H1 (cell line): ENCODE measurements around the gene HMG20A. TPM values are rescaled to one million over a fixed set of nuclear protein-coding genes. Genes with fewer than 3 reads are reported as not detected.

Experiments
- CTCF ChIA-PET: fragments of 300-600 bp; sonication (Branson Sonifier 250); formaldehyde crosslinking; loops from one replicate; lab custom pipeline; 2021; ENCODE audit not compliant: partially characterized antibody; lab: Charles Lee
- POLR2A ChIA-PET: fragments of 300-600 bp; sonication (Branson Sonifier 250); formaldehyde crosslinking; loops from one replicate; lab custom pipeline; 2021; ENCODE audit warnings: inconsistent platforms; ENCODE audit not compliant: partially characterized antibody; lab: Charles Lee
- DNase-seq, 2 experiments: peaks; one replicate each; pipeline versions ENCODE4 v3.0.0 to v3.0.0-alpha.2; 2010 to 2022; ENCODE audit warnings: low spot score in 2 of 2, low read depth in 1 of 2, mixed read lengths in 1 of 2
- FAIRE-seq: peaks from 2 replicates; lab custom pipeline; 2011; peaks lifted over from hg19 to GRCh38; lab: Jason Lieb, UNC
- H2AFZ ChIP-seq: 2 replicates; pipeline ENCODE4 v1.8.1; 2012; ENCODE audit warnings: low read length, inconsistent platforms
- H2AK5ac ChIP-seq: 2 replicates; pipeline ENCODE4 v1.6.1; 2013; ENCODE audit warnings: low read depth, low read length
- H2BK120ac ChIP-seq: replicated peaks from 2 replicates; pipeline ENCODE3; 2013; ENCODE audit warnings: low read depth, low read length, inconsistent platforms
- H2BK12ac ChIP-seq: 2 replicates; pipeline ENCODE4 v1.6.1; 2013; ENCODE audit warnings: low read depth, low read length
- H2BK15ac ChIP-seq: 2 replicates; pipeline ENCODE4 v1.6.1; 2013; ENCODE audit warnings: low read length
- H2BK20ac ChIP-seq: 2 replicates; pipeline ENCODE4 v1.6.1; 2013; ENCODE audit warnings: low read length
- H2BK5ac ChIP-seq: 2 replicates; pipeline ENCODE4 v1.6.1; 2013; ENCODE audit warnings: low read depth, low read length
- H3K14ac ChIP-seq: 2 replicates; pipeline ENCODE4 v1.6.1; 2013; ENCODE audit warnings: inconsistent platforms; ENCODE audit not compliant: insufficient read length
- H3K18ac ChIP-seq: 2 replicates; pipeline ENCODE4 v1.6.1; 2013; ENCODE audit warnings: low read length; ENCODE audit errors: extremely low read depth
- H3K23ac ChIP-seq: 2 replicates; pipeline ENCODE4 v1.6.1; 2013; ENCODE audit warnings: inconsistent platforms; ENCODE audit not compliant: insufficient read length
- H3K23me2 ChIP-seq: 2 replicates; pipeline ENCODE4 v1.6.1; 2013; ENCODE audit warnings: low read depth, low read length
- H3K27ac ChIP-seq: 2 replicates; pipeline ENCODE4 v1.6.1; 2011; ENCODE audit warnings: low read depth, low read length, inconsistent platforms
- H3K27me3 ChIP-seq, 4 experiments: replicated peaks in 1 of 4; 1 replicate in 1 of 4; 2 replicates in 3 of 4; pipeline versions ENCODE4 v1.6.1 to v1.8.1; 2011 to 2013; ENCODE audit warnings: low read length in 3 of 4, mild to moderate bottlenecking in 3 of 4, inconsistent platforms in 2 of 4, mixed read lengths in 2 of 4, moderate library complexity in 1 of 4; ENCODE audit not compliant: control insufficient read depth in 3 of 4, insufficient read depth in 3 of 4; ENCODE audit errors: extremely low read depth in 1 of 4
- H3K36me3 ChIP-seq, 4 experiments: 2 replicates each; pipeline versions ENCODE4 v1.6.1 to v1.8.1; 2011 to 2013; ENCODE audit warnings: mild to moderate bottlenecking in 4 of 4, low read length in 3 of 4, moderate library complexity in 2 of 4, control low read depth in 1 of 4, inconsistent platforms in 1 of 4; ENCODE audit not compliant: insufficient read depth in 4 of 4, control insufficient read depth in 2 of 4
- H3K4ac ChIP-seq: replicated peaks from 2 replicates; pipeline ENCODE3; 2013; ENCODE audit warnings: low read length, low read depth, mixed read lengths, inconsistent platforms; ENCODE audit not compliant: insufficient read length
- H3K4me1 ChIP-seq, 4 experiments: replicated peaks in 1 of 4; 1 replicate in 1 of 4; 2 replicates in 3 of 4; pipeline versions ENCODE4 v1.6.1 to v1.8.1; 2011 to 2013; ENCODE audit warnings: low read length in 3 of 4, inconsistent platforms in 2 of 4, mixed read lengths in 1 of 4; ENCODE audit not compliant: insufficient read depth in 4 of 4, control insufficient read depth in 3 of 4
- H3K4me2 ChIP-seq, 2 experiments: 2 replicates each; pipeline versions ENCODE4 v1.6.1 to v1.8.1; 2011 to 2013; ENCODE audit warnings: low read depth in 2 of 2, low read length in 2 of 2, control low read depth in 1 of 2, inconsistent platforms in 1 of 2, mild to moderate bottlenecking in 1 of 2; ENCODE audit not compliant: insufficient read depth in 1 of 2
- H3K4me3 ChIP-seq, 4 experiments: fragments of 200-600, 300-600 bp in 1 of 4; sonication (generic), shearing (Covaris generic), sonication (Bioruptor Twin) in 1 of 4; 2 replicates each; pipeline versions ENCODE4 v1.5.1 to v1.8.1; 2011 to 2016; ENCODE audit warnings: low read length in 4 of 4, low read depth in 3 of 4, control low read depth in 2 of 4, inconsistent platforms in 2 of 4, mild to moderate bottlenecking in 2 of 4, mixed read lengths in 1 of 4, moderate library complexity in 1 of 4; ENCODE audit not compliant: insufficient read depth in 2 of 4; ENCODE audit errors: extremely low read depth in 1 of 4
- H3K56ac ChIP-seq: replicated peaks from 2 replicates; pipeline ENCODE3; 2013; ENCODE audit warnings: low read depth, mild to moderate bottlenecking, mixed read lengths, low read length, inconsistent platforms; ENCODE audit not compliant: insufficient read length
- H3K79me1 ChIP-seq: 2 replicates; pipeline ENCODE4 v1.6.1; 2013; ENCODE audit warnings: low read depth, low read length, control low read depth
- H3K79me2 ChIP-seq, 2 experiments: 2 replicates each; pipeline versions ENCODE4 v1.6.1 to v1.8.1; 2012 to 2013; ENCODE audit warnings: low read length in 2 of 2, mild to moderate bottlenecking in 2 of 2, inconsistent platforms in 1 of 2; ENCODE audit not compliant: insufficient read depth in 2 of 2, control insufficient read depth in 1 of 2
- H3K9ac ChIP-seq, 4 experiments: replicated peaks in 1 of 4; 1 replicate in 1 of 4; 2 replicates in 3 of 4; pipeline versions ENCODE4 v1.6.1 to v1.8.1; 2011 to 2013; ENCODE audit warnings: low read depth in 3 of 4, low read length in 3 of 4, control low read depth in 2 of 4, mild to moderate bottlenecking in 2 of 4, moderate library complexity in 2 of 4, inconsistent platforms in 1 of 4; ENCODE audit errors: extremely low read depth in 1 of 4
- H3K9me3 ChIP-seq, 2 experiments: 2 replicates each; pipeline versions ENCODE4 v1.6.1 to v1.8.1; 2012 to 2013; ENCODE audit warnings: mild to moderate bottlenecking in 2 of 2, moderate library complexity in 2 of 2, control low read depth in 1 of 2, inconsistent platforms in 1 of 2, low read depth in 1 of 2, low read length in 1 of 2, mixed read lengths in 1 of 2; ENCODE audit not compliant: insufficient read depth in 2 of 2
- H4K20me1 ChIP-seq, 2 experiments: replicated peaks in 1 of 2; 2 replicates each; pipeline versions ENCODE3 to v1.8.1; 2011 to 2013; ENCODE audit warnings: inconsistent platforms in 2 of 2, low read length in 2 of 2, mild to moderate bottlenecking in 1 of 2; ENCODE audit not compliant: insufficient read depth in 2 of 2, control insufficient read depth in 1 of 2
- H4K5ac ChIP-seq: 2 replicates; pipeline ENCODE4 v1.6.1; 2013; ENCODE audit warnings: low read length, low read depth, mixed read lengths, inconsistent platforms; ENCODE audit not compliant: insufficient read length
- H4K8ac ChIP-seq: 2 replicates; pipeline ENCODE4 v1.8.0; 2013; ENCODE audit warnings: mild to moderate bottlenecking, moderate library complexity, low read length, inconsistent platforms; ENCODE audit not compliant: insufficient read depth; ENCODE audit errors: extremely low read depth
- H4K91ac ChIP-seq: replicated peaks from 2 replicates; pipeline ENCODE3; 2013; ENCODE audit warnings: low read length, mixed read lengths, inconsistent platforms; ENCODE audit not compliant: insufficient read length
- EP300 ChIP-seq, 2 experiments: IDR thresholded peaks; 1 replicate in 1 of 2; 2 replicates in 1 of 2; pipeline ENCODE4 v1.6.1; 2011 to 2012; ENCODE audit warnings: low read depth in 2 of 2, low read length in 2 of 2, mild to moderate bottlenecking in 2 of 2, borderline replicate concordance in 1 of 2, inconsistent platforms in 1 of 2, moderate library complexity in 1 of 2
- JUND ChIP-seq: IDR thresholded peaks from 2 replicates; pipeline ENCODE4 v1.6.1; 2011; ENCODE audit warnings: mild to moderate bottlenecking, improper control_type of control experiment, low read length
- KDM4A ChIP-seq: IDR thresholded peaks from one replicate; pipeline ENCODE4 v1.7.1; 2012; ENCODE audit warnings: low read depth, mild to moderate bottlenecking, moderate library complexity, low read length, inconsistent platforms; ENCODE audit not compliant: severe bottlenecking
- NANOG ChIP-seq: IDR thresholded peaks from 2 replicates; pipeline ENCODE4 v1.6.1; 2011; ENCODE audit warnings: low read length, low read depth, mild to moderate bottlenecking, inconsistent platforms; ENCODE audit not compliant: insufficient read depth, poor library complexity, severe bottlenecking
- PHF8 ChIP-seq: fragments of 200-600 bp; sonication (generic); conservative IDR thresholded peaks from 2 replicates; pipeline ENCODE4 v1.7.1; 2012; ENCODE audit warnings: low read depth, mild to moderate bottlenecking, inconsistent platforms, low read length, moderate library complexity
- SIRT6 ChIP-seq: IDR thresholded peaks from one replicate; pipeline ENCODE4 v1.7.1; 2012; ENCODE audit warnings: low read length, inconsistent platforms
- SP4 ChIP-seq: IDR thresholded peaks from 2 replicates; pipeline ENCODE4 v1.6.1; 2012; ENCODE audit warnings: low read length, inconsistent platforms
- SUZ12 ChIP-seq: fragments of 200-600 bp; sonication (generic); IDR thresholded peaks from 2 replicates; pipeline ENCODE4 v1.6.1; 2012; ENCODE audit warnings: mild to moderate bottlenecking, inconsistent platforms, low read length, moderate library complexity, mixed read lengths
- WGBS, 2 experiments: shearing (Covaris generic) in 1 of 2; methylation state at CpG; one replicate each; pipeline versions ENCODE4 v1.1.6 to v1.1.7; 2013 to 2015; ENCODE audit warnings: low lambda C conversion rate in 2 of 2, mixed read lengths in 2 of 2, inconsistent platforms in 1 of 2, low coverage in 1 of 2, missing lambda C conversion rate in 1 of 2; ENCODE audit not compliant: insufficient replicate concordance in 2 of 2, insufficient coverage in 1 of 2, insufficient read length in 1 of 2; ENCODE audit errors: extremely low coverage in 1 of 2, missing lambda C conversion rate in 1 of 2; 5-methylcytosine and 5-hydroxymethylcytosine counted together
- polyA plus RNA-seq, 7 experiments: library from polyadenylated mRNA; depleted of rRNA in 3 of 7; stranded (reverse) in 5 of 7; unstranded in 2 of 7; fragments of >200 nt in 5 of 7; fragments of 200-250 nt in 2 of 7; gene quantifications; 1 replicate in 5 of 7; 2 replicates in 1 of 7; 4 replicates in 1 of 7; pipeline versions ENCODE4 v1.2.1 to v1.2.3, GENCODE V29; 2011 to 2013; ENCODE audit warnings: missing spikeins in 2 of 7, mixed read lengths in 2 of 7
- total RNA-seq: library from RNA; stranded (reverse); fragmentation: NEBNext Ultra II Directional; extraction: Animal tissue kit (Norgen Biotek cat#: 25700); gene quantifications from 2 replicates; pipeline ENCODE4 v1.2.1, GENCODE V29; 2021

Gene HMG20A
- total and polyA plus RNA-seq, 2 of the 8 experiments (the other 6 are each of a cell fraction or from before 2014, with no cell fraction given), result 52.1 to 59.7 TPM

GRCh38 chr15:77436822-77437221, 16.1 kb downstream of the HMG20A start:
- Histone ChIP-seq H3K36me3 (no peaks in the 10 kb centered on the region; a peak in 1 of 8 replicates), H2BK12ac (no peak overlapping the region)
- TF ChIP-seq SP4 (no peak), PHF8 (no peak), KDM4A (no peak), SUZ12 (no peak), NANOG (no peak), SIRT6 (no peak), EP300 (IDR thresholded peaks at IDR 0.05; ENCODE audit: borderline replicate concordance in 1 of 2, low read depth in 2 of 2, low read length in 2 of 2) (no peak), JUND (no peak)
- TF ChIP-seq, all 59 proteins: peak for 0
- Histone ChIP-seq H2BK5ac (no peak overlapping the region), H3K79me1 (no peaks in the 10 kb centered on the region), H3K23me2 (no peaks in the 10 kb centered on the region), H3K27ac (no peak overlapping the region), H3K9ac (no peak overlapping the region), H3K79me2 (peaks cover 0 to 39% of the 10 kb centered on the region in 2 experiments; a peak in 2 of 4 replicates), H2AFZ (no peak overlapping the region), H2BK20ac (no peak overlapping the region), H3K14ac (no peak overlapping the region), H2AK5ac (no peak overlapping the region), H2BK15ac (no peak overlapping the region), H4K8ac (no peak overlapping the region), H3K4ac (no peak overlapping the region), H4K20me1 (peaks cover 1 to 4% of the 10 kb centered on the region in 2 experiments), H4K5ac (no peak overlapping the region), H4K91ac (no peak overlapping the region), H3K18ac (no peak overlapping the region), H3K4me1 (no peaks in the 10 kb centered on the region), H3K4me3 (no peak overlapping the region), H3K23ac (no peak overlapping the region), H3K56ac (no peak overlapping the region), H3K27me3 (no peaks in the 10 kb centered on the region), H2BK120ac (no peak overlapping the region), H3K4me2 (no peak overlapping the region), H3K9me3 (no peaks in the 10 kb centered on the region)
- FAIRE-seq (no peak), DNase-seq (no peak)
- 89% methylated on average over 2 of the region's 2 CpGs; no CpG with 5 or more reads in 1 of the 2 experiments for WGBS, 2 experiments
- ChIA-PET POLR2A (interaction anchor here (1.3 kb wide), 2 partner anchors 11 to 60 kb away, joined by 3 to 4 read pairs; no protein-coding TSS in a partner anchor), CTCF (interaction anchor here (1.2 kb wide), 1 partner anchor 10 kb away, joined by 3 read pairs; no protein-coding TSS in a partner anchor)
